H1 (cell line): ENCODE results near the gene GH2. TPM values are rescaled to one million over a fixed set of nuclear protein-coding genes. Genes with fewer than 3 reads are reported as not detected.

Experiments
- CTCF ChIA-PET: fragments of 300-600 bp; sonication (Branson Sonifier 250); formaldehyde crosslinking; loops from one replicate; lab custom pipeline; 2021; ENCODE audit not compliant: partially characterized antibody; lab: Charles Lee
- POLR2A ChIA-PET: fragments of 300-600 bp; sonication (Branson Sonifier 250); formaldehyde crosslinking; loops from one replicate; lab custom pipeline; 2021; ENCODE audit warnings: inconsistent platforms; ENCODE audit not compliant: partially characterized antibody; lab: Charles Lee
- DNase-seq, 2 experiments: peaks; one replicate each; pipeline versions ENCODE4 v3.0.0 to v3.0.0-alpha.2; 2010 to 2022; ENCODE audit warnings: low spot score in 2 of 2, low read depth in 1 of 2, mixed read lengths in 1 of 2
- FAIRE-seq: peaks from 2 replicates; lab custom pipeline; 2011; peaks lifted over from hg19 to GRCh38; lab: Jason Lieb, UNC
- H2AFZ ChIP-seq: 2 replicates; pipeline ENCODE4 v1.8.1; 2012; ENCODE audit warnings: low read length, inconsistent platforms
- H2AK5ac ChIP-seq: 2 replicates; pipeline ENCODE4 v1.6.1; 2013; ENCODE audit warnings: low read depth, low read length
- H2BK120ac ChIP-seq: replicated peaks from 2 replicates; pipeline ENCODE3; 2013; ENCODE audit warnings: low read depth, low read length, inconsistent platforms
- H2BK12ac ChIP-seq: 2 replicates; pipeline ENCODE4 v1.6.1; 2013; ENCODE audit warnings: low read depth, low read length
- H2BK15ac ChIP-seq: 2 replicates; pipeline ENCODE4 v1.6.1; 2013; ENCODE audit warnings: low read length
- H2BK20ac ChIP-seq: 2 replicates; pipeline ENCODE4 v1.6.1; 2013; ENCODE audit warnings: low read length
- H2BK5ac ChIP-seq: 2 replicates; pipeline ENCODE4 v1.6.1; 2013; ENCODE audit warnings: low read depth, low read length
- H3K14ac ChIP-seq: 2 replicates; pipeline ENCODE4 v1.6.1; 2013; ENCODE audit warnings: inconsistent platforms; ENCODE audit not compliant: insufficient read length
- H3K18ac ChIP-seq: 2 replicates; pipeline ENCODE4 v1.6.1; 2013; ENCODE audit warnings: low read length; ENCODE audit errors: extremely low read depth
- H3K23ac ChIP-seq: 2 replicates; pipeline ENCODE4 v1.6.1; 2013; ENCODE audit warnings: inconsistent platforms; ENCODE audit not compliant: insufficient read length
- H3K23me2 ChIP-seq: 2 replicates; pipeline ENCODE4 v1.6.1; 2013; ENCODE audit warnings: low read depth, low read length
- H3K27ac ChIP-seq: 2 replicates; pipeline ENCODE4 v1.6.1; 2011; ENCODE audit warnings: low read depth, low read length, inconsistent platforms
- H3K27me3 ChIP-seq, 4 experiments: replicated peaks in 1 of 4; 1 replicate in 1 of 4; 2 replicates in 3 of 4; pipeline versions ENCODE4 v1.6.1 to v1.8.1; 2011 to 2013; ENCODE audit warnings: low read length in 3 of 4, mild to moderate bottlenecking in 3 of 4, inconsistent platforms in 2 of 4, mixed read lengths in 2 of 4, moderate library complexity in 1 of 4; ENCODE audit not compliant: control insufficient read depth in 3 of 4, insufficient read depth in 3 of 4; ENCODE audit errors: extremely low read depth in 1 of 4
- H3K36me3 ChIP-seq, 4 experiments: 2 replicates each; pipeline versions ENCODE4 v1.6.1 to v1.8.1; 2011 to 2013; ENCODE audit warnings: mild to moderate bottlenecking in 4 of 4, low read length in 3 of 4, moderate library complexity in 2 of 4, control low read depth in 1 of 4, inconsistent platforms in 1 of 4; ENCODE audit not compliant: insufficient read depth in 4 of 4, control insufficient read depth in 2 of 4
- H3K4ac ChIP-seq: replicated peaks from 2 replicates; pipeline ENCODE3; 2013; ENCODE audit warnings: low read length, low read depth, mixed read lengths, inconsistent platforms; ENCODE audit not compliant: insufficient read length
- H3K4me1 ChIP-seq, 4 experiments: replicated peaks in 1 of 4; 1 replicate in 1 of 4; 2 replicates in 3 of 4; pipeline versions ENCODE4 v1.6.1 to v1.8.1; 2011 to 2013; ENCODE audit warnings: low read length in 3 of 4, inconsistent platforms in 2 of 4, mixed read lengths in 1 of 4; ENCODE audit not compliant: insufficient read depth in 4 of 4, control insufficient read depth in 3 of 4
- H3K4me2 ChIP-seq, 2 experiments: 2 replicates each; pipeline versions ENCODE4 v1.6.1 to v1.8.1; 2011 to 2013; ENCODE audit warnings: low read depth in 2 of 2, low read length in 2 of 2, control low read depth in 1 of 2, inconsistent platforms in 1 of 2, mild to moderate bottlenecking in 1 of 2; ENCODE audit not compliant: insufficient read depth in 1 of 2
- H3K4me3 ChIP-seq, 4 experiments: fragments of 200-600, 300-600 bp in 1 of 4; sonication (generic), shearing (Covaris generic), sonication (Bioruptor Twin) in 1 of 4; 2 replicates each; pipeline versions ENCODE4 v1.5.1 to v1.8.1; 2011 to 2016; ENCODE audit warnings: low read length in 4 of 4, low read depth in 3 of 4, control low read depth in 2 of 4, inconsistent platforms in 2 of 4, mild to moderate bottlenecking in 2 of 4, mixed read lengths in 1 of 4, moderate library complexity in 1 of 4; ENCODE audit not compliant: insufficient read depth in 2 of 4; ENCODE audit errors: extremely low read depth in 1 of 4
- H3K56ac ChIP-seq: replicated peaks from 2 replicates; pipeline ENCODE3; 2013; ENCODE audit warnings: low read depth, mild to moderate bottlenecking, mixed read lengths, low read length, inconsistent platforms; ENCODE audit not compliant: insufficient read length
- H3K79me1 ChIP-seq: 2 replicates; pipeline ENCODE4 v1.6.1; 2013; ENCODE audit warnings: low read depth, low read length, control low read depth
- H3K79me2 ChIP-seq, 2 experiments: 2 replicates each; pipeline versions ENCODE4 v1.6.1 to v1.8.1; 2012 to 2013; ENCODE audit warnings: low read length in 2 of 2, mild to moderate bottlenecking in 2 of 2, inconsistent platforms in 1 of 2; ENCODE audit not compliant: insufficient read depth in 2 of 2, control insufficient read depth in 1 of 2
- H3K9ac ChIP-seq, 4 experiments: replicated peaks in 1 of 4; 1 replicate in 1 of 4; 2 replicates in 3 of 4; pipeline versions ENCODE4 v1.6.1 to v1.8.1; 2011 to 2013; ENCODE audit warnings: low read depth in 3 of 4, low read length in 3 of 4, control low read depth in 2 of 4, mild to moderate bottlenecking in 2 of 4, moderate library complexity in 2 of 4, inconsistent platforms in 1 of 4; ENCODE audit errors: extremely low read depth in 1 of 4
- H3K9me3 ChIP-seq, 2 experiments: 2 replicates each; pipeline versions ENCODE4 v1.6.1 to v1.8.1; 2012 to 2013; ENCODE audit warnings: mild to moderate bottlenecking in 2 of 2, moderate library complexity in 2 of 2, control low read depth in 1 of 2, inconsistent platforms in 1 of 2, low read depth in 1 of 2, low read length in 1 of 2, mixed read lengths in 1 of 2; ENCODE audit not compliant: insufficient read depth in 2 of 2
- H4K20me1 ChIP-seq, 2 experiments: replicated peaks in 1 of 2; 2 replicates each; pipeline versions ENCODE3 to v1.8.1; 2011 to 2013; ENCODE audit warnings: inconsistent platforms in 2 of 2, low read length in 2 of 2, mild to moderate bottlenecking in 1 of 2; ENCODE audit not compliant: insufficient read depth in 2 of 2, control insufficient read depth in 1 of 2
- H4K5ac ChIP-seq: 2 replicates; pipeline ENCODE4 v1.6.1; 2013; ENCODE audit warnings: low read length, low read depth, mixed read lengths, inconsistent platforms; ENCODE audit not compliant: insufficient read length
- H4K8ac ChIP-seq: 2 replicates; pipeline ENCODE4 v1.8.0; 2013; ENCODE audit warnings: mild to moderate bottlenecking, moderate library complexity, low read length, inconsistent platforms; ENCODE audit not compliant: insufficient read depth; ENCODE audit errors: extremely low read depth
- H4K91ac ChIP-seq: replicated peaks from 2 replicates; pipeline ENCODE3; 2013; ENCODE audit warnings: low read length, mixed read lengths, inconsistent platforms; ENCODE audit not compliant: insufficient read length
- ATF2 ChIP-seq: IDR thresholded peaks from 2 replicates; pipeline ENCODE4 v1.6.1; 2012; ENCODE audit warnings: low read length, inconsistent platforms
- BACH1 ChIP-seq: IDR thresholded peaks from 2 replicates; pipeline ENCODE4 v1.6.1; 2012; ENCODE audit warnings: low read length, improper control_type of control experiment
- BRCA1 ChIP-seq: IDR thresholded peaks from 2 replicates; pipeline ENCODE4 v1.6.1; 2012; ENCODE audit warnings: low read depth, low read length, improper control_type of control experiment
- CEBPB ChIP-seq: IDR thresholded peaks from 2 replicates; pipeline ENCODE4 v1.6.1; 2012; ENCODE audit warnings: low read depth, low read length
- HDAC6 ChIP-seq: IDR thresholded peaks from one replicate; pipeline ENCODE4 v1.7.1; 2012; ENCODE audit warnings: low read depth, mild to moderate bottlenecking, inconsistent platforms, low read length, moderate library complexity
- RFX5 ChIP-seq: IDR thresholded peaks from 2 replicates; pipeline ENCODE4 v1.6.1; 2011; ENCODE audit warnings: low read depth, low read length, improper control_type of control experiment, borderline replicate concordance
- SAP30 ChIP-seq: fragments of 300-600 bp; sonication (generic); IDR thresholded peaks from 2 replicates; pipeline ENCODE4 v1.7.1; 2012; ENCODE audit warnings: low read length, moderate library complexity, mild to moderate bottlenecking, inconsistent platforms; ENCODE audit not compliant: insufficient read depth, insufficient replicate concordance
- SIX5 ChIP-seq: IDR thresholded peaks from 2 replicates; pipeline ENCODE4 v1.6.1; 2011; ENCODE audit warnings: mild to moderate bottlenecking, low read depth, low read length
- SP2 ChIP-seq: IDR thresholded peaks from 2 replicates; pipeline ENCODE4 v1.6.1; 2012; ENCODE audit warnings: mild to moderate bottlenecking, low read length, inconsistent platforms
- TBP ChIP-seq: IDR thresholded peaks from 2 replicates; pipeline ENCODE4 v1.6.1; 2011; ENCODE audit warnings: low read depth, low read length, improper control_type of control experiment
- ZNF274 ChIP-seq: IDR thresholded peaks from 2 replicates; pipeline ENCODE4 v1.7.0; 2012; ENCODE audit warnings: low read length, borderline replicate concordance; ENCODE audit errors: extremely low read depth
- WGBS, 2 experiments: shearing (Covaris generic) in 1 of 2; methylation state at CpG; one replicate each; pipeline versions ENCODE4 v1.1.6 to v1.1.7; 2013 to 2015; ENCODE audit warnings: low lambda C conversion rate in 2 of 2, mixed read lengths in 2 of 2, inconsistent platforms in 1 of 2, low coverage in 1 of 2, missing lambda C conversion rate in 1 of 2; ENCODE audit not compliant: insufficient replicate concordance in 2 of 2, insufficient coverage in 1 of 2, insufficient read length in 1 of 2; ENCODE audit errors: extremely low coverage in 1 of 2, missing lambda C conversion rate in 1 of 2; 5-methylcytosine and 5-hydroxymethylcytosine counted together
- polyA plus RNA-seq, 7 experiments: library from polyadenylated mRNA; depleted of rRNA in 3 of 7; stranded (reverse) in 5 of 7; unstranded in 2 of 7; fragments of >200 nt in 5 of 7; fragments of 200-250 nt in 2 of 7; gene quantifications; 1 replicate in 5 of 7; 2 replicates in 1 of 7; 4 replicates in 1 of 7; pipeline versions ENCODE4 v1.2.1 to v1.2.3, GENCODE V29; 2011 to 2013; ENCODE audit warnings: missing spikeins in 2 of 7, mixed read lengths in 2 of 7
- total RNA-seq: library from RNA; stranded (reverse); fragmentation: NEBNext Ultra II Directional; extraction: Animal tissue kit (Norgen Biotek cat#: 25700); gene quantifications from 2 replicates; pipeline ENCODE4 v1.2.1, GENCODE V29; 2021

Gene GH2
- total and polyA plus RNA-seq, 2 of the 8 experiments (the other 6 are each of a cell fraction or from before 2014, with no cell fraction given) = 0.60 to 1.5 TPM

DNA sequence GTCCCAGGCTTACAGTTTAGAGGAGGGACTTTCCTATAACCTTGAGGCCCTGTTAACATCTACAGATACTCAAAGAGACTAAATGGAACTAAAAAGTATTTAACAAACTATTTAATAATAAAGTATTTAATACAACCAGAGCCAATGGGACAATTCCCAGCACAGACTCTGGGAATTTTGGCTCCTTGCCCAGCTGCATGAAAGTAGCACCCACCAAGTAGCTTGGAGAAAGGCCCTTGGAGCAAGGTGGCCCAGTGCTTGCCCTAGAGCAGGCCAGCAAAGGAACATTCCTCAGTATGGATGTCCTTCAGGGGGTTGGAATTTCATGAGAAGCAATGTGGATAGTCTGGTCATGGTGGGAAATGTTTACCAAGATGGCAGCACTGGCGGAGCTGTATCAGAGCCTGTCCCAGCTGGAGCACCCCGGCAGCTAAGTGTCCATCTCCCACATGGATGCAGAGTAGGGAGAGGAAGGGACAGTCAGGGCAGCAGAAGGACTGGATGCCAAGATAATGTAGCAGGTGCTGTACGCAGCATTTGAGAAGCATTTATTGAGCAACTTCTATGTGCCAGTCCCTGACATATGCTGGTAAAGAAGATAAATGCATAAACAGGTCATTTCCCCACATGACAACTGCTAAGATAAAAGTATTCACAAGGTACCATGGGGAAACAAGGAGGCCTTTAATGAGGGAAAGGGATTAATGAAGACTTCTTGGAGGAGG, 34.1 kb downstream of the GH2 start:
- ChIA-PET CTCF (interaction anchor here (0.8 to 6.9 kb wide), 8 partner anchors 9 to 85 kb away, joined by 3 to 77 read pairs (median 4); partner anchors contain the start of gene CD79B), POLR2A (interaction anchor here (0.8 to 1.8 kb wide), 5 partner anchors 10 to 72 kb away, joined by 3 to 10 read pairs (median 3); no protein-coding TSS in a partner anchor)
- no peak for DNase-seq
- H2BK15ac ChIP-seq = no peak overlapping the region; the same call in 1 of the 2 replicates
- H2BK12ac ChIP-seq = no peak overlapping the region
- H2AFZ ChIP-seq = no peak overlapping the region
- H2AK5ac ChIP-seq = no peak overlapping the region
- no peak overlapping the region for H4K91ac ChIP-seq
- H4K5ac ChIP-seq = no peak overlapping the region
- no peak overlapping the region for H3K18ac ChIP-seq
- 60% methylated on average over 3 of the region's 3 CpGs; no CpG with 5 or more reads in 1 of the 2 experiments for WGBS, 2 experiments
- no peak overlapping the region for H4K8ac ChIP-seq
- no peak overlapping the region for H3K27ac ChIP-seq
- no peak overlapping the region for H2BK20ac ChIP-seq
- FAIRE-seq = no peak
- H3K14ac ChIP-seq = no peak overlapping the region
- no peak overlapping the region for H3K4me2 ChIP-seq
- H3K79me1 ChIP-seq = no peaks in the 10 kb centered on the region
- peaks cover 0 to 29% (median 25%) of the 10 kb centered on the region in 4 experiments; a peak in 6 of 7 replicates for H3K27me3 ChIP-seq
- H3K4me3 ChIP-seq = no peak overlapping the region
- no peak overlapping the region for H2BK5ac ChIP-seq
- H3K9me3 ChIP-seq = peaks cover 4 to 9% of the 10 kb centered on the region in 2 experiments; a peak in 3 of 4 replicates
- H4K20me1 ChIP-seq = no peaks in the 10 kb centered on the region
- H3K4me1 ChIP-seq = no peaks in the 10 kb centered on the region
- H3K36me3 ChIP-seq = no peaks in the 10 kb centered on the region
- H3K23me2 ChIP-seq = peaks cover 2% of the 10 kb centered on the region
- no peak overlapping the region for H3K23ac ChIP-seq
- no peak overlapping the region for H3K9ac ChIP-seq
- no peak overlapping the region for H3K56ac ChIP-seq
- no peak overlapping the region for H2BK120ac ChIP-seq
- H3K79me2 ChIP-seq = no peaks in the 10 kb centered on the region
- H3K4ac ChIP-seq = no peak overlapping the region
- no peak for TF ChIP-seq BRCA1
- no peak for TF ChIP-seq RFX5
- no peak for TF ChIP-seq ZNF274
- TF ChIP-seq BACH1 = no peak
- no peak for TF ChIP-seq SP2
- no peak for TF ChIP-seq HDAC6
- TF ChIP-seq TBP = no peak
- TF ChIP-seq SAP30 = no peak
- no peak for TF ChIP-seq CEBPB
- no peak for TF ChIP-seq ATF2
- no peak for TF ChIP-seq SIX5
